HG03103 (cell line): ENCODE data around the gene FKBP3.
"Not testable (repeated sequence)": the region's sequence is repeated elsewhere in the genome, so short reads cannot be mapped to it uniquely, and the experiment has no call there.

Experiments used
- ATAC-seq: cut with Tn5 transposase; IDR thresholded peaks from one replicate; pipeline ENCODE4 v1.9.1; 2021; ENCODE audit warnings: low read depth; ENCODE audit not compliant: unreplicated experiment

The FKBP3 gene

GRCh38 chr14:45114327-45114726 lies 20.0 kb downstream of the FKBP3 start:
- ATAC-seq: no peak

GRCh38 chr14:45112896-45113781 lies 21.1 kb downstream of the FKBP3 start:
- ATAC-seq: no peak

GRCh38 chr14:45104561-45104960 lies 29.7 kb downstream of the FKBP3 start:
- ATAC-seq: no peak

- no peak for ATAC-seq
Observed at GRCh38 chr14:45103806-45104205, 30.5 kb downstream of the FKBP3 start.

GRCh38 chr14:45096218-45096617 lies 38.1 kb downstream of the FKBP3 start:
- no peak for ATAC-seq

GRCh38 chr14:45095143-45095542 lies 39.1 kb downstream of the FKBP3 start:
- no peak for ATAC-seq

GRCh38 chr14:45094275-45094674 lies 40.0 kb downstream of the FKBP3 start:
- ATAC-seq: no peak

GRCh38 chr14:45091710-45092109 lies 42.6 kb downstream of the FKBP3 start:
- no peak for ATAC-seq

GRCh38 chr14:45089813-45090212 lies 44.5 kb downstream of the FKBP3 start:
- ATAC-seq: peak; percentile 67

GRCh38 chr14:45084946-45085346 lies 49.3 kb downstream of the FKBP3 start:
- no peak for ATAC-seq

GRCh38 chr14:45083976-45084722 lies 50.1 kb downstream of the FKBP3 start, which contains the start of gene PRPF39:
PRPF39 (plus strand) TSS chr14:45084116; CDS start chr14:45095240, 11,124 bp downstream.
- peak; percentile 96 for ATAC-seq

- ATAC-seq: peak; percentile 7
Observed at GRCh38 chr14:45083617-45083975, 50.7 kb downstream of the FKBP3 start.

GRCh38 chr14:45082420-45082819 lies 51.9 kb downstream of the FKBP3 start:
- ATAC-seq: no peak

- ATAC-seq: not testable (repeated sequence)
Observed at GRCh38 chr14:45081096-45081495, 53.2 kb downstream of the FKBP3 start.

- ATAC-seq: not testable (repeated sequence)
Observed at GRCh38 chr14:45080416-45080968, 53.8 kb downstream of the FKBP3 start.

- no peak for ATAC-seq
Observed at GRCh38 chr14:45078323-45078722, 56.0 kb downstream of the FKBP3 start.

GRCh38 chr14:45073231-45073879 lies 60.9 kb downstream of the FKBP3 start:
- no peak for ATAC-seq

GRCh38 chr14:45072126-45072525 lies 62.2 kb downstream of the FKBP3 start:
- no peak for ATAC-seq

GRCh38 chr14:45070215-45070614 lies 64.1 kb downstream of the FKBP3 start:
- no peak for ATAC-seq

GRCh38 chr14:45068396-45068795 lies 65.9 kb downstream of the FKBP3 start:
- ATAC-seq: no peak

- no peak for ATAC-seq
Observed at GRCh38 chr14:45066667-45067066, 67.6 kb downstream of the FKBP3 start.
